Breast epithelium (tissue), 3 donors: ENCODE results near the gene GTF2I.

ENCODE experiments used
- CTCF ChIP-seq, 3 donors: fragments of 450-650 bp; IDR thresholded peaks; one replicate each; pipeline ENCODE4 v1.5.1; 2016 to 2017; ENCODE audit warnings: antibody characterized with exemption in 3 of 3, mild to moderate bottlenecking in 3 of 3, moderate library complexity in 3 of 3
- POLR2A ChIP-seq: fragments of 450-650 bp; IDR thresholded peaks from one replicate; pipeline ENCODE4 v1.6.1; 2016; ENCODE audit warnings: antibody characterized with exemption, mild to moderate bottlenecking, moderate library complexity
- POLR2AphosphoS5 ChIP-seq, 3 donors: sonication (generic); formaldehyde crosslinking; IDR thresholded peaks; one replicate each; pipeline ENCODE4 v1.6.1; 2017; ENCODE audit warnings: antibody characterized with exemption in 3 of 3

GRCh38 chr7:74617180-74617744, 40.3 kb upstream of the GTF2I start:
- TF ChIP-seq CTCF (IDR thresholded peaks at IDR 0.05) = no peak
- no peak for TF ChIP-seq POLR2A
- no peak for TF ChIP-seq POLR2AphosphoS5 (IDR thresholded peaks at IDR 0.05)
